ENCODE results near the gene TENT4B.
"Not testable (repeated sequence)": the region's sequence is repeated elsewhere in the genome, so short reads cannot be mapped to it uniquely, and the experiment has no call there.

Gene TENT4B

DNA sequence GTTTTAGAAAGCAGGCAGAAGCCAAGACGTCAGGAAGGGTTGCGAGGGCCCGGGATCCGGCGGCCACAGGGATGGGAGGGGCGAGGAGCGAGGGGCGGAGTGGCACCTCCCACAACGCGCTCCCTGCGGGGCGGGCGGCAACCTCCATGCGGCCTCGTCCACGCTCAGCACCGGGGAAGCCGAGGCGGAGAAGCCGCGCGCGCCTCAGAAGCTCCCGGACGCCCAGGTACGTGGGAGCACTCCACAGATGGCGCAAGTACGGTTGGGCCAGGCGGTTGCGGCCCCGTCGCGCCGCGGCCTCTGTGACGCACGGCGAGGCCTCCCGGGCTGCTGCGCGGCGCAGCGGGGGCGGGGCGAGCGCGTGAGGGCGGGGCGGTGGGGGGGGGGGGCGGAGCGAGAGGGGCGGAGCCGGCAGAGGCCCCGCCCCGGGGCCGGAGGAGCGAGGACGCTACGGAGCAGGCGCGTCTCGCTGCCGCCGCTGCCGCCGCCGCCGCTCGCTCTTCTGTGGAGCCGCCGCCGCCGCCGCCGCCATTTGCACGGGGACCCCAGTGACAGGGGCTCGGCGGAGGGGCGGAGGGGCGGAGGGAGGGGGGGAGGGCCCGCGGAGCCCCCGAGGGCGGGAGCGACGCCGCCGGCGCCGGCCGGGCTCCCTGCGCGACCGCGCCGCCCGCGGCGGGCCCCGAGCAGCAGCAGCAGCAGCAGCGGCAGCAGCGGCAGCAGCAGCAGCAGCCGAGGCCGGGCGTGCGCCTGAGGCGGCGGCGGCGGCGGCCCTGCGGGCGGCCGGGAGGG lies at the start of gene TENT4B:
Gene TENT4B, plus strand, starts transcription at position 500 of the 789 bp plus-strand sequence. CDS start 316 bp downstream, outside the sequence.
- no peak for DNase-seq

DNA sequence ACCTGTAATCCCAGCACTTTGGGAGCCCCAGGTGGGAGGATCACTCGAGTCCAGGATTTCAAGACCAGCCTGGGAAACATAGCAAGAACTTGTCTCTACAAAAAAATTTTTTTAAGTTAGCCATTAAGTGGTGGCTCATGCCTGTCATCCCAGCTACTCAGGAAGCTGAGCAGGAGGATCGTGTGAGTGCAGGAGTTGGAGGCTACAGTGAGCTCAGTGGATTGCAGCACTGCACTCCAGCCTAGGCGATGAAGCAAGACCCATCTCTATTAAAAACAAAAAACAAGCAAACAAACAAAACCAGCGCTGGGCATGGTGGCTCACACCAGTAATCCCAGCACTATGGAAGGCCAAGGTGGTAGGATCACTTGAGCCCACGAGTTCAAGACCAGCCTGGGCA lies 49.3 kb upstream of the TENT4B start:
- no peak for DNase-seq

DNA sequence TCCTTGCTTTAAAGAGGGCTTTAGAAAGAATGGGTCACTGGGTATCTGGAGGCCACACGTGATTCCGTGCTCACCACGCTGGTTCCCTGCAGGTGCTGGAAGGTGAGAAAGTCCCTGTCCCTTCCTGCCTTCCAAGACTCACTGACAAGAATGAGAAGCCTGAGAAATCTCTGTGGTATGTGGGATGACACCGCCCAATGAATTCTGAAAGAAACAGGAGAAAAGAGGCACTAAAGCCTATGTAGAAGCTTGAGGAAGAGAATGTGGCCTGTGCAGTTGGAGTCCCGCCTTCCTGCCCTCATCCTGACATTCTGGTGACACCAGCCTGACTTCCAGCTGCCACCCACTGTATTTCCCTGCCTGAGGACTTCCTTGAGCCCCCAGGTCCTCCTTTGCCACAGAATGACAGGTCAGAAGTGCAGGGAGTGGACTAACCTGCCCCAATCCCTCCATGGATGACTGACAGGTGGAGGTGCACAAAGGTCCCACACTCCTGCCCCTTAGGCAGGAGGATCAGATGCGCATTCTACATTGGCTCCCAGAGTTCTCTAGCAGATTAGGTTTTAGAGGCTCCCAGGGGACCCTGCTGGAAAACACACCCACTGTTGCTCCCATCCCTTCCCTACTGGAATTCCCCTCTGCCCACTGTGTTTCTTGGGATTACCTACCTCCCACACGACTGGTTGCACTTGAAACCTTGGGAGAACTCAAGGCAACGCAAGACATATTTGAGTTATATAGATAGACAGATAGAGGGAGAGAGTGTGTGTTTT lies 38.6 kb upstream of the TENT4B start:
- DNase-seq: no peak

DNA sequence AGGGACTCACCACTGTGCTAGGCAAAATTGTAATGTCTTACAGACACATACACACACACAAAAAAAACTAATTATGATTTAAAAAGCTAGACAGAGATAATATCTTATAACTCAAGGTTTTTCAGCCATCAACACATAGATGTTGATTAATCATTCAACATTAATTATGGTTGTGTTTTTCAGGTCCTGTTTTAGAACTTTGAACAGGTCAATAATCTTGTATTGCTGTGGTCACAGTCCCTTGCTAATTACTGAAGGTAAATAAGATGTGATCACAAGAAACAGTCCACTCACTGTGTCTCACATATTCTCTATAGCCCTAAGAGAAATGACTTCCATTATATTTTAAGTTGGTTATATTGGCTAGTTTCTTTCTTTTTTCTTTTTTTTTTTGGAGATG lies 32.4 kb upstream of the TENT4B start:
- DNase-seq: no peak

DNA sequence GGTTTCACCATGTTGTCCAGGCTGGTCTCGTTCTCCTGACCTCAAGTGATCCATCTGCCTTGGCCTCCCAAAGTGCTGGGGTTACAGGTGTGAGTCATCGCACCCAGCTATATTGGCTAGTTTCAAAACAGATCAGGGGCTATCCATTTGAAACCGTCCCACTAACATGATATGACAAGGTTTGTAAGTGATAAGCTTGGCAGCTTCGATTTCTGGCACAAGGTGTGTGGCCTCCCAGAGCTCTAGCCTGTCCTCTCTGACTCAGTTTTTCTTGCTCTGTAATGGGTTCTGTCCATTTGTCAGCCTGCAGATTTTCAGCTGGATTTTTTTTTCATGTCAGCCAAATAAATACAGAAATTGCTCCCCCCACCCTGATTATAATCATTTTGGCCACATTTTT lies 31.8 kb upstream of the TENT4B start:
- DNase-seq: no peak

DNA sequence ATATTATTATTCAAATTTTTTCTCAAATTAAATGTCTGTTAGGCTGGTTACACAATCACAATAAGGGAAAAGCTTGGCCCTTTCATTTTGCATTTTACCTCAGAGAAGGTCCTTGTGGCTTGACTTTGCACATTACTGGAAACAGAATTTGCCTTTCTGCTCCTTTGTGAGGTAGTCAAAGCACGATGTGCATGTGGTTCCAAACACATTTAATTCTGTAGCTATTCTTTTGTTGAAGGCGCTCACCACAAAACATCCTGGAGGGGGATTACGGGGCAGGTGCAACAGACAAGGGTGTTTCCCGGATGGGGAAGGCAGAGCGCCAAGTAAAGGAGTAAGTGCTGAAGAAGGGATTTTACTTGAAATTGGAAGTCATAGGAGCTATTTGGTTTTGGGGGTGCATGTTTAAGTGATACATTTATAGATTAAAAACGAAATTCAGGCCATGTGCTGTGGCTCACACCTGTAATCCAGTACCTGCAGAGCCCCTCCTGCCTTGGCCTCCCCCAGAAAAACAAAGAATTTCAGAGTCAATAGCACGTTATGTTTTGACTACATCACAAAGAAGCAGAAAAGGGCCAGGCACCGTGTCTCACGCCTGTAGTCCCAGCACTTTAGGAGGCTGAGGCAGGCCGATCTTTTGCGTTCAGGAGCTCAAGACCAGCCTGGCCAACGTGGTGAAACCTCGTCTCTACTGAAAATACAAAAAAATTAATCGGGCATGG lies 31.2 kb upstream of the TENT4B start:
- no peak for DNase-seq

DNA sequence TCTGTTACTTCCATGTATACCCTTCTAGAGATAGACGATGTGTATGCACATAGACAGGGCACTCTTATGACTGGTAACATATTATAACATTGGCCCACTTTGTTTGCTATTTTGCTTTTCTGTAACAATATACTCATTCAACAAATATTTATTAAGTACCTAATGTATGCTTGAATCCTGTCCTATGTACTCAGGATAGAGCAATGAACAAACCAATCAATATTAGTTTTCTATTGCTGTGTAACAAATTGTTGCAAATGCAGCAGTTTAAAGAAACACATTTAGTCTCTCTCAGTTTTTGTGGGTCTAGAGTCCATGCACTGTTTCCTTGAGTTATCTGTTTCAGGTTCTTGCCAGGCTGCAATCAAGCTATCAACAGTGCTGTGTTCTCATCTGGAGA lies 29.7 kb upstream of the TENT4B start:
- DNase-seq: no peak

DNA sequence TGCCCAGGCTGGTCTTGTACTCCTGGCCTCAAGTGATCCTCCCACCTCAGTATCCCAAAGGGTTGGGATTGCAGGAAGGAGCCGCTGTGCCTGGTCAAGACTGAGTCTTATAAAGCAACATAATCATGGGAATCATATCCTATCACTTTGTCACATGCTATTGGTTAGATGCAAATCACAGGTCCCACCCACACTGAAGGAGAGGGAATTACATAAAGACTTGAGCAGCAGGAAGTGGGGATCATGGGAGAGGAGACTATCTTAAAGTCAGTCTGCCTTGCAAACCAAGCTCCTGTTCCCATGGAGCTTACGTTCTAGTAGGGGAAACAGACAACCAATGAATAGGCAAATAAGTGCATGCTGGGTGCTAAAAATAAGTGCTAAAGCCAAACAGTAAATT lies 28.3 kb upstream of the TENT4B start:
- DNase-seq: no peak

DNA sequence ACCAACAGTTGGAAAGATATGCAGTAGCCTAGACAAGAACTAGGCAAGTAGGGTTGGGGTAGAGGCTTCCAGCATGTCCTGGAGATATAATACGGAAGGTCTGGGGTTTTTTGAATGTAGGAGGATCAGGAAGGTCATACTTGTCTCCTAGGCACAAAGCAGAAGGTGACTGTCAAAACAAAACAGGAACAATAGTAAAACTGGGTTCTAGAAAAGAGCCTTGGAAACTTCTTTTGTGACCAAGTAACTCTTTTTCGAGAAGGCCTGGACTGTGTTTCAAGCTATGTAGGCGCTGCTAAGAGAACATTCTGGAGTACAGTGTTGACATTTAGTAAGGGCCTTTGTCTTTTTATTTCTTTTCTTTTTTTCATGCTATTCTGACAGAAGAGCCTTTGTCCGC lies 26.9 kb upstream of the TENT4B start:
- DNase-seq: no peak

DNA sequence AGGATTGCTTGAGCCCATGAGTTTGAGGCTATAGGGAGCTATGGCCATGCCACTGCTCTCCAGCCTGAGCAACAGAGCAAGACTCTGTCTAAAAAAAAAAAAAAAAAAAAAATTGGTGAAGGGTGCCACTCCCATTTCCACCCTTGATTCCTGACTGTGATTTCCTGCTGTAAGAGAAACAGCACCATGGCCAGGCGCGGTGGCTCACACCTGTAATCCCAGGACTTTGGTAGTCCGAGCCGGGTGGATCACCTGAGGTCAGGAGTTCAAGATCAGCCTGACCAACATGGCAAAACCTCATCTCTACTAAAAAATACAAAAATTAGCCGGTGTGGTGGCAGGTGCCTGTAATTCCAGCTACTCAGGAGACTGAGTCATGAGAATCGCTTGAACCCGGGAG lies 20.5 kb upstream of the TENT4B start:
- not testable (repeated sequence) for DNase-seq

DNA sequence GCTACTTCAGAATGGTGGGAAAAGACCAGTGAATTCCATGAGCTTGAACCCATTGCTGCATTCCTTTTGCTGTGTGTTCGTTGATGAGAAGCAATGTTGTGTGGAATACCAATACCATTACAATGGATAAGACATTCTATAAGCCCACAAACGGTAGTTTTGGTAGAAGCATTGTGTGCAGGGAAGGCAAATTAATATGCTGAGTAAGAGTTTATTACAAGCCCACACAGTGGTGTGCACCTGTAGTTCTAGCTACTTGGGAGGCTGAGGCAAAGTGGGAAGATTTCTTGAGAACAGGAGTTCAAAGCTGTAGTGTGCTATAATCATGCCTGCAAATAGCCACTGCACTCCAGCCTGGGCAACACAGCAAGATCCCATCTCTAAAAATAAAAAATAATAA lies 19.9 kb upstream of the TENT4B start:
- DNase-seq: no peak

DNA sequence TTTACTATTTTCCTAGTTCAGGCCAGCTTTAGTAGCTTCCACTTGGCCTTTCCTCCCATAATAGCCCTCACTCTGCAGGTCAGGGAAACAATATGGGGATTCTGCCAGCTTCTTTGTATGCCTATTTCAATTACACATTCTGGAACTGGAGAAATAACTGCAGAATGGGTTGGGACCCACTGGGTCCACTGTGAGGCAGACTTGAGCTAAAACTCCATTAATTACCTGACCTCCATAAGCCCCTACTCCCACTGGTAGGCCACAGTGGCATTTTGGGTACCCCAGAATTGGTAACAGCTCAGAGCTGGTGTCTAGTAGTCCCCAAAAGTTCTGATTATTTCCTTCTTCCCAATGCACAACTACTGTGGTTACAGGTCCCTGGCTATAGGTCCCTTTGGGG lies 16.7 kb upstream of the TENT4B start:
- no peak for DNase-seq

DNA sequence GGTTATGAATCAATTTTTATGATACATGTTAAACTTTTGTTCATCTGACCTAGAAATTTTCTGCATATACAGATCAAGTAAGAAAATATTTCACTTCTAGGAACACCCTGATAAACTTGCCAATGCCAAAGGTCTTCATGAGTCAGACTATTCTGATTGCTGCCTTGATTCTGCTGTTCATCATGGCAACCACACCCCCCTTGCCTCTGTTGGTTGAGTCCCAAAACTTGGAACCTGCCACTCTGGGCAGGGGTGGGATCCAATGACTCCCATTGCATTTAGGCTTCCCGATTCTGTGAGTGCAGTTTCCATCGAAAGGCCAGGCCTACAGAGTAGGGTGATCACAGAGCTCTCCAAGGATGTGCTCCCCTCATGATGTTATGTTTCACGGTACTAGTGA lies 15.8 kb upstream of the TENT4B start:
- no peak for DNase-seq

DNA sequence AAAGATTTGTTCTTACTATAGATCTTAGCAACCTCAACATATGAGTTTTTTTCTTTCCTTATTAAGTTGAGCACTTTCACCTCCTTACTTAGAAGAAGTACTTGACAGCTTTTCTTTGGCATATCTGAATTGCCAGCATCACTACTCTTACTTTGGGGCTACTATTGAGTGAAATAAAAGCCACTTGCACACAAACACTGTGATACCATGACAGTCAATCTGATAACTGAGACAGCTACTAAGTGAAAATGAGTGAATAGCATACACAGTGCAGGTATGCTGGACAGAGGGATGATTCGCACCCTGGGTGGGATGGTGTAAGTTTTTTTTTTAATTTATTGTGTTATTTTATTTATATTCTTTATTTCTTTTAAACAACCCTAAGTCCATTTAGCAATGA lies 13.5 kb upstream of the TENT4B start:
- DNase-seq: no peak

DNA sequence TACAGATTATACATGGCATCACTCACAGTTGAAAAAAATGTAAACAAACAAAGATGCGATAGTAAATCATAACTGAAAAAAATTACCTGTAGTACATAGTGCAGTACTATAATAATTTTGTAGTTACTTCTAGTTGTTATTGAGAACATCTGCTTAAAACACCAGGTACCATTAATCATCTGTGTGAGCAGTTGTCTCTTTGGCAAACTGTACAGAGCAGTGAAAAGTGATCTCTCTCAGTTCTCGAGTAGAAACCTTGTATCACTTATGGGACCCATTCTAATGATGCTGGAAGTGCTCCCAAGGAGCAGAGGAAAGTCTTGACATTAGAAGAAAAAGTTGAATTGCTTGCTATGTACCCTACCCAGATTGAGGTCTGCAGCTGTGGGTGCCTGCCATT lies 8.9 kb upstream of the TENT4B start:
- no peak for DNase-seq

DNA sequence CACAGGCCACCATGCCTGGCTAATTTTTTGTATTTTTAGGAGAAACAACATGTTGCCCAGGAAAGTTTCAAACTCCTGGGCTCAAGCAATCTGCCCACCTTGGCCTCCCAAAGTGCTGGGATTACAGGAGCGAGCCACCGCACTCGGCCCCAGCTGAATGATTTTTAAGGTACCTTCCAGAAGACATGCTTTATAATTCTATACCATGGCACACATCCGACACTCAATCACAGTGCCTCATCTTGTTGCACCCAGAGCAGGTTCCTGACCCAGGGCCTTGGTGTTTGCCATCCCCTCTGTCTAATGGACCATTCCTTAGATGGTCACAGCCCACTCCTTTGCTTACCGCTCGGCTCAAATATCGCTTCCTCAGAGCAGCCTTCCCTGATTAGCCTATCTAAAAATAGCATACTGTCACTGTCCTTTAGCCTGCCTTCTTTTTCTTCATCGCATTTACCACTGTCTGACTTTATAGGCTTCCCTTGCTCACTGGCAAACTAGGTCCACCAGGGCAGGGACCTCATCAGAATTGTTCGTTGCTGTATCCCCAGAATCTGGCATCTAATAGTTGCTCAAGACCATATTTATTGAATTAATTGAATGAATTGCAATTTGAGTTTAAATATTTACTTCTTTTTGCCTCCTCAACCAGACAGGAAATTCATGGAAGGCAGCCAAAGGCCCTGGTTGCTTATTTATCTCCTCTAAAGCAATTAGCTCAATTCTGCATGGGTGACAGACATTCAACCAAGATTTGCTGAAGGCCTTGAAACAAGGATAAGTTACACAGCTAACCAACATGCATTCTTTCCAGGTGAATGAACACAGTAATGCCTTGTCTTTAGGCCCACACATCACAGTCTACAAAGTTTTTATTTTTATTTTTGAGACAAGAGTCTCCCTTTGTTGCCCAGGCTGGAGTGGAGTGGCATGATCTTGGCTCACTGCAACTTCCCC lies 6.3 kb upstream of the TENT4B start:
- DNase-seq: no peak

DNA sequence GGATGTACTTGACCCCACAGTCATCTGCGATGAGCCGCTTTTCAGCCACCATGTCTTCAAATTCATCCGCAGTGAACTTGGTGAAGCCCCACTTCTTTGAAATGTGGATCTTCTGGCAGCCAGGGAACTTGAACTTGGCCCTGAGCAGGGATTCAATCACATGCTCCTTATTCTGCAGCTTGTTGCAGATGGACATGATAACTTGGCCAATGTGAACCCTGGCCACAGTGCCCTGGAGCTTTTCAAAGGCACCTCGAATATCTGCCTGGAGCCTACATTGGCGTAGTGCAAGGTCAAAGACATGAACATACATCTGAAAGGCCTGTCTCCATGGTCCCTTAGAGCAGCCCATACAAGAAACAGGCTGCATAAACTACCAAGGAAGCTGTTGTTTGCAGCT lies 1.8 kb upstream of the TENT4B start:
- no peak for DNase-seq

DNA sequence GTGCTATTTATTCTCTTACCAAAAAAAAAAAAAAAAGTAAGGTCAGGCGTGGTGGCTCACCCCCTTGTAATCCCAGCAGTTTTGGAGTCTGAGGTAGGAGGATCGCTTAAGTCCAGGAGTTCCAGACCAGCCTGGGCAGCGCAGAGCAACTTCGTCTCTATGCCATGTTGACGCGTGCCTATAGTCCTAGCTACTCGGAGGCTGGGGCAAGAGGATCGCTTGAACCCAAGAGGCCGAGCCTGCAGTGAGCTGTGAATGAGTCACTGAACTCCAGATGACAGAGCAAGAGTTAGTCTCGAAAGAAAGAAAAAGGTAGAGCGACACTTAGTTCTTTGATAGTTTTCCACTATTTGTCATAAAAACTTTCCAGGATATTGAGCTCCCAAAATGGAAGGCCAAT lies 1.4 kb upstream of the TENT4B start:
- no peak for DNase-seq

DNA sequence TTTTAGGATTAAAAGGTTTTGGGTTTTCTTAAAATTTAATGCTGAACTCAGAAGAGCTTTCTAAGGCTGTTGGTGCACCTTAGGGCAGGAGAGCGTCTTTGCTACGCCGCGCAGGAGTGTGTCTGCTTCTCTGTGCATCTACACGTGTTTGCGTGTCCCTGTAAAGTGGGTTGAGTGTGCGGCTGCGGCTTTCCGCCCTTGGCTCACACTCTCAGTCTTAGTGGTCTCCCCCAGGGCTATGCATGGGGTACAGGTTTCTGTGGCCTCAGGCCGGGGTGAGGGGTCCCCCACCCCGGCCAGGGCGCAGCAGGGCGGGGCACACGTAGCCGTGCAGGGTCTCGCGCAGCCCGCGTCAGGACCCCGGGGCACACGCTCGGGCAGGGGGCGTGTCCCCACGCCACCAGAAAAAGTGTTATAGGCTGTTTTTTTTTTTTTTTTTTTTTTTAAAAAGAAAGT lies 727 bp upstream of the TENT4B start:
- no peak for DNase-seq

DNA sequence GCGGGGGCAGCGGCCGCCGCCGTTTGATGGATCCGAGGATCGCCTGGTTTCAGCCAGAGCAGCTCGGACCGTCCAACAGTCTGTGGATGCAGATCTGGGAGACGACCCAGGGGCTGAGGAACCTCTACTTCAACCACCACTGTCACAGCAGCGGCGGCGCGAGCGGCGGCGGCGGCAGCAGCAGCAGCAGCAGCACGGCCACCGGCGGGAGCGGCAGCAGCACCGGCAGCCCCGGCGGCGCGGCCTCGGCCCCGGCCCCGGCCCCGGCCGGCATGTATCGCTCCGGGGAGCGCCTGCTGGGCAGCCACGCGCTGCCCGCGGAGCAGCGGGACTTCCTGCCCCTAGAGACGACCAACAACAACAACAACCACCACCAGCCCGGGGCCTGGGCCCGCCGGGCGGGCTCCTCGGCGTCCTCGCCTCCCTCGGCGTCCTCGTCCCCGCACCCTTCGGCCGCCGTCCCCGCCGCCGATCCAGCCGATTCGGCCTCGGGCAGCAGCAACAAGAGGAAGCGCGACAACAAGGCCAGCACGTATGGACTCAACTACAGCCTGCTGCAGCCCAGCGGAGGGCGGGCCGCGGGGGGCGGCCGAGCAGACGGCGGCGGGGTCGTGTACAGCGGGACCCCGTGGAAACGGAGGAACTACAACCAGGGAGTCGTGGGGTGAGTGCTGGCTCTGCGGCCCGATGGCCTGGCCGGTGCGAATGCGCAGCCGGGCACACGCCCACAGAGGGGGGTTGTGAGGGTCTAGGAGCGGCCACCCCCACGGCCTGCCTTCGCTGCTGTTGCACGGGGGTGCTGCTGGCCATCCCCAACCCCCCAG lies 702 bp downstream of the TENT4B start:
- DNase-seq: no peak

DNA sequence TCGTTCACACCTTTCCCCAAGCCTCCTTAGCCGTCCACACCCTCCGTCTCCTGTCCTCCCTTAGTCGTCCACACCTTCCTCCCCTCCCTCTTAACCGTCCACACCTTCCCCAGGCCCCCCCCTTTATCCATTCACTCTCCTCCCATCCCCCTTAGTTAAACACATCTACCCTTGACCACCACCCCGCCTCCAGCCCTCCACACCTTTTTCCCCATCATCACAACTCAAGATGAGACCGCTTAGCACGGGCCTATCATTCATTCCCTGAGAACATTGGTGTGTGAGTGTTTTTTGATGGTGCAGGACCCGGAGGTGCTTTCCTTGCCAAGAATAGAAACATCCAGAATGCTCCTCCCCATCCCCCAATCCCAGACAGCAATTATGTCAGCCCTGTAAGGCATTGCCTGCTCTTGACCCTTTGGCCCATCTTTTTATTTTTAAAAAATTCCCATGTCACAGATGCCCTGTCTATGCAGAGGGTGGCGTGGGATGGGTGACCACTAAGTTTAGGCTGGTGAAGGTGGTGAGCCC lies 1.4 kb downstream of the TENT4B start:
- no peak for DNase-seq

All from NCI-H1436 treated with DMSO at 0.1 percent for 48 hours (cell line).